ENCODE data around the gene UAP1L1. TPM values are rescaled to one million over a fixed set of nuclear protein-coding genes. Genes with fewer than 3 reads are reported as not detected.

UAP1L1 gene
- total RNA-seq, 1 donor from 2014 or later, result 3.2 TPM

GRCh38 chr9:137054932-137055384 lies 22.4 kb upstream of the UAP1L1 start:
- Mint-ChIP-seq H3K9me3 (ENCODE audit: unreplicated experiment) (no peaks in the 10 kb centered on the region), H3K27me3 (ENCODE audit: unreplicated experiment) (no peaks in the 10 kb centered on the region), H3K36me3 (ENCODE audit: low read depth, unreplicated experiment) (no peaks in the 10 kb centered on the region), H3K4me1 (ENCODE audit: unreplicated experiment) (peaks cover 10% of the 10 kb centered on the region), H3K4me3 (ENCODE audit: unreplicated experiment) (no peak overlapping the region), H3K27ac (ENCODE audit: unreplicated experiment) (no peak overlapping the region)
- no peak for DNase-seq (ENCODE audit: low spot score)
- TF ChIP-seq CTCF (IDR thresholded peaks at IDR 0.05; ENCODE audit: unreplicated experiment), result no peak

DNA sequence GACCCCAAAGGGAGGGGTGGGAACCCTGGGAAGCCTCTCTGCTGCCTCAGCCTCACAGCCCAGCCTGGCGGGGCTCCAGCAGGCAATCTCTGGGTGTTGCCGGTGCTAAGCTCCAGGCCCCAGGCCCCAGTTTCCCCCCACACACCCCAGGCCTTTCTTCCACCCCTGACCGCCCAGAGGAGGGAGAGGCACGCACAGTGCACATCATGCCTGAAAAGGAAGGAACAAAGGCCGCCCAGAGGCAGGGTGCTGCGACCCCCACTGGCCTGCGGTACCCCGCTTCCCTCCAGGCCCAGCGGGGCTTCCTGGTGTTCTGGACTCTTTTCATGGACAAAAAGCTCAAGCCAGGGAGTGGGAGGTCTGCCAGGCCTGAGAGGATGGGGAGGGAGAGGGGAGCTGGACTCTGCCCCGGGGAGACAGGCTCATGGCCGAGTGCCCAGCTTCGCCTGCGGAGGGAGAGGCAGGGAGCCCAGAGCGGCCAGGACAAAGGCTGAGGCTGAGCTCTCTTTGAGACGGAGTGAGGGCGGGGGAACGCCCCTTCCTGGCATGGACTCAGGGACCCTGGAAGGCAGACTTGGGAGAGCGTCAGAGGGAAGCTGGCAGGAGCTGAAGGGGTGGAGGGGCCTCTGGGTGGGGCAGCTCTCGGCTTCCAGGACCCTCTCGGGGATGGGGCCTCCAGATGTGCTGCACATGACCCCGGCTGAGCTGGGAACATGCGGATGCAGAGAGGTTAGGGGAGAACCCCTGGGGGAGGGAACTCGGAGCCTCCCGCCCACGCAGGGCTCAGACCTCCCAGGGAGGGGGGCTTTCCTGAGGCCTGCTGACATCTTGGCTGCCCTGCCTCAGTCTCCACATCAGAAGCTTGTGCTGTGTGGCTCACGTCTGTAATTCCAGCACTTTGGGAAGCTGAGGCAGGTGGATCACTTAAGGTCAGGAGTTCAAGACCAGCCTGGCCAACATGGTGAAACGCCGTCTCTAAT lies 21.6 kb upstream of the UAP1L1 start:
- no peak for TF ChIP-seq CTCF (IDR thresholded peaks at IDR 0.05; ENCODE audit: unreplicated experiment)
- DNase-seq (ENCODE audit: low spot score), result no peak
- Mint-ChIP-seq H3K36me3 (ENCODE audit: low read depth, unreplicated experiment) (no peaks in the 10 kb centered on the region), H3K27ac (ENCODE audit: unreplicated experiment) (no peak overlapping the region), H3K27me3 (ENCODE audit: unreplicated experiment) (no peaks in the 10 kb centered on the region), H3K4me3 (ENCODE audit: unreplicated experiment) (no peak overlapping the region), H3K4me1 (ENCODE audit: unreplicated experiment) (peaks cover 10% of the 10 kb centered on the region), H3K9me3 (ENCODE audit: unreplicated experiment) (no peaks in the 10 kb centered on the region)

DNA sequence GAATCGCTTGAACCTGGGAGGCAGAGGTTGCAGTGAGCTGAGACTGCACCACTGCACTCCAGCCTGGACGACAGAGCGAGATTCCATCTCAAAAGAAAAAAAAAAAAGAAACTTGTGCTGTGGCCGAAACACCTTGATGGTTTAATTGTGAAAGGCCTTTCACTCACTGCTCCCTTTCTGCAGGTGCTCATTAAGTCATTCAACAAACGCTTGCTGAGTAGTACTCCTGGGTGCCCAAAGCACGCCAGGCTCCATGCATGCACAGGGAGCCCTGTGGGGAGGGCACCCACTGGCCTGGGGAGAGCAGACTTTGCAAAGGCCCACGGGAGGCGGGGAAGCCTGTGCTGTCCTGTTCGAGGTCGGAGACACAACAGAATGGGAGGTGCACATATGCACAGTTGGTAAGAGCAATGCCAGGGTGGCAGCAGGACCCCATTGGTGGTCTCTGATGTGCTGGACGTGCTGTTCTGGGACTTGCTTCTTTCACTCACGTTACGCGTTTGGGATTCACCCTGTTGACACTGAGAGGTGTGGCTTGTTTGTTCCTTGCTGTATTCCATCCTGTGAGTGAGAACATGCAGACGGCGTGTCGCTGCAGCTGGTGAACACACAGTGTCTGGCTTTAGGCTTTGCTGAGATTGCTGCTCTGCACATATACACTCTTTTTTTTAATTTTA lies 20.4 kb upstream of the UAP1L1 start:
- DNase-seq (ENCODE audit: low spot score), result no peak
- no peak overlapping the region for H3K4me3 Mint-ChIP-seq (ENCODE audit: unreplicated experiment)
- TF ChIP-seq CTCF (IDR thresholded peaks at IDR 0.05; ENCODE audit: unreplicated experiment), result no peak
- no peaks in the 10 kb centered on the region for H3K9me3 Mint-ChIP-seq (ENCODE audit: unreplicated experiment)
- no peaks in the 10 kb centered on the region for H3K36me3 Mint-ChIP-seq (ENCODE audit: low read depth, unreplicated experiment)
- no peaks in the 10 kb centered on the region for H3K27me3 Mint-ChIP-seq (ENCODE audit: unreplicated experiment)
- no peak overlapping the region for H3K27ac Mint-ChIP-seq (ENCODE audit: unreplicated experiment)
- peaks cover 10% of the 10 kb centered on the region for H3K4me1 Mint-ChIP-seq (ENCODE audit: unreplicated experiment)

GRCh38 chr9:137057545-137057944 lies 19.8 kb upstream of the UAP1L1 start:
- Mint-ChIP-seq H3K27ac (ENCODE audit: unreplicated experiment) (no peak overlapping the region), H3K9me3 (ENCODE audit: unreplicated experiment) (no peaks in the 10 kb centered on the region), H3K27me3 (ENCODE audit: unreplicated experiment) (peaks cover 2% of the 10 kb centered on the region), H3K4me3 (ENCODE audit: unreplicated experiment) (no peak overlapping the region), H3K4me1 (ENCODE audit: unreplicated experiment) (peaks cover 10% of the 10 kb centered on the region), H3K36me3 (ENCODE audit: low read depth, unreplicated experiment) (no peaks in the 10 kb centered on the region)
- TF ChIP-seq CTCF (IDR thresholded peaks at IDR 0.05; ENCODE audit: unreplicated experiment), result no peak
- no peak for DNase-seq (ENCODE audit: low spot score)
